Measurements from ENCODE around the gene CUL4A.

CUL4A gene

GRCh38 chr13:113229791-113230190 is 20.4 kb downstream of the CUL4A start:
- Histone ChIP-seq H3K27me3 (ENCODE audit: control insufficient read depth in 3 of 3, insufficient read depth in 3 of 3, low read depth in 1 of 3, low read length in 3 of 3) (no peaks in the 10 kb centered on the region), H4K8ac (ENCODE audit: low read depth, low read length) (no peak overlapping the region), H2AFZ (ENCODE audit: low read length) (no peak overlapping the region), H3K79me1 (ENCODE audit: low read depth, low read length) (peaks cover 2% of the 10 kb centered on the region), H3K4me1 (ENCODE audit: control insufficient read depth in 2 of 2, insufficient read depth in 1 of 2, low read depth in 1 of 2, low read length in 2 of 2) (no peaks in the 10 kb centered on the region), H2BK12ac (ENCODE audit: low read length) (no peak overlapping the region), H2BK5ac (ENCODE audit: low read length) (no peak overlapping the region), H3K9ac (ENCODE audit: low read depth, low read length, poor library complexity) (no peak overlapping the region), H4K91ac (ENCODE audit: low read depth, low read length, poor library complexity) (no peak overlapping the region), H2BK15ac (ENCODE audit: low read length) (no peak overlapping the region), H3K4ac (ENCODE audit: low read length) (no peak overlapping the region), H3K14ac (ENCODE audit: low read length) (no peak overlapping the region), H2AK5ac (ENCODE audit: low read depth, low read length) (no peak overlapping the region), H3K23ac (ENCODE audit: low read depth, low read length, poor library complexity) (no peak overlapping the region), H3K27ac (replicated peaks; ENCODE audit: low read length) (no peak overlapping the region), H3K9me3 (replicated peaks in 1 of 2; ENCODE audit: control insufficient read depth in 2 of 2, insufficient read depth in 1 of 2, low read depth in 1 of 2, low read length in 2 of 2) (no peaks in the 10 kb centered on the region), H3K18ac (ENCODE audit: low read length) (no peak overlapping the region), H3K4me3 (ENCODE audit: low read length in 2 of 2) (no peak overlapping the region), H3K4me2 (ENCODE audit: insufficient read depth, low read length, poor library complexity, severe bottlenecking) (no peak overlapping the region), H2BK120ac (ENCODE audit: low read depth, low read length) (no peak overlapping the region), H3K36me3 (replicated peaks in 1 of 2; ENCODE audit: control insufficient read depth in 2 of 2, insufficient read depth in 2 of 2, low read length in 2 of 2) (peaks cover 29 to 91% of the 10 kb centered on the region in 2 donors)
- no peak for DNase-seq (ENCODE audit: low spot score)
- no CpG with 5 or more reads among the region's 20 CpGs for WGBS, 2 donors (ENCODE audit: extremely low coverage in 2 of 2, insufficient read length in 2 of 2, insufficient replicate concordance in 1 of 2)

- Histone ChIP-seq H2BK5ac (ENCODE audit: low read length) (no peak overlapping the region), H3K27ac (replicated peaks; ENCODE audit: low read length) (no peak overlapping the region), H3K23ac (ENCODE audit: low read depth, low read length, poor library complexity) (no peak overlapping the region), H3K9ac (ENCODE audit: low read depth, low read length, poor library complexity) (no peak overlapping the region), H2AFZ (ENCODE audit: low read length) (no peak overlapping the region), H3K36me3 (replicated peaks in 1 of 2; ENCODE audit: control insufficient read depth in 2 of 2, insufficient read depth in 2 of 2, low read length in 2 of 2) (peaks cover 26 to 88% of the 10 kb centered on the region in 2 donors), H3K4me2 (ENCODE audit: insufficient read depth, low read length, poor library complexity, severe bottlenecking) (no peak overlapping the region), H3K4me3 (ENCODE audit: low read length in 2 of 2) (no peak overlapping the region), H3K9me3 (replicated peaks in 1 of 2; ENCODE audit: control insufficient read depth in 2 of 2, insufficient read depth in 1 of 2, low read depth in 1 of 2, low read length in 2 of 2) (no peaks in the 10 kb centered on the region), H2BK12ac (ENCODE audit: low read length) (no peak overlapping the region), H3K27me3 (ENCODE audit: control insufficient read depth in 3 of 3, insufficient read depth in 3 of 3, low read depth in 1 of 3, low read length in 3 of 3) (no peaks in the 10 kb centered on the region), H2AK5ac (ENCODE audit: low read depth, low read length) (no peak overlapping the region), H3K18ac (ENCODE audit: low read length) (no peak overlapping the region), H3K14ac (ENCODE audit: low read length) (no peak overlapping the region), H2BK15ac (ENCODE audit: low read length) (no peak overlapping the region), H3K4ac (ENCODE audit: low read length) (no peak overlapping the region), H4K8ac (ENCODE audit: low read depth, low read length) (no peak overlapping the region), H4K91ac (ENCODE audit: low read depth, low read length, poor library complexity) (no peak overlapping the region), H2BK120ac (ENCODE audit: low read depth, low read length) (no peak overlapping the region), H3K79me1 (ENCODE audit: low read depth, low read length) (peaks cover 2% of the 10 kb centered on the region), H3K4me1 (ENCODE audit: control insufficient read depth in 2 of 2, insufficient read depth in 1 of 2, low read depth in 1 of 2, low read length in 2 of 2) (no peaks in the 10 kb centered on the region)
- DNase-seq (ENCODE audit: low spot score) = no peak
- no CpG with 5 or more reads among the region's 14 CpGs for WGBS, 2 donors (ENCODE audit: extremely low coverage in 2 of 2, insufficient read length in 2 of 2, insufficient replicate concordance in 1 of 2)
Measured at GRCh38 chr13:113231306-113232207, 22.1 kb downstream of the CUL4A start.

DNA sequence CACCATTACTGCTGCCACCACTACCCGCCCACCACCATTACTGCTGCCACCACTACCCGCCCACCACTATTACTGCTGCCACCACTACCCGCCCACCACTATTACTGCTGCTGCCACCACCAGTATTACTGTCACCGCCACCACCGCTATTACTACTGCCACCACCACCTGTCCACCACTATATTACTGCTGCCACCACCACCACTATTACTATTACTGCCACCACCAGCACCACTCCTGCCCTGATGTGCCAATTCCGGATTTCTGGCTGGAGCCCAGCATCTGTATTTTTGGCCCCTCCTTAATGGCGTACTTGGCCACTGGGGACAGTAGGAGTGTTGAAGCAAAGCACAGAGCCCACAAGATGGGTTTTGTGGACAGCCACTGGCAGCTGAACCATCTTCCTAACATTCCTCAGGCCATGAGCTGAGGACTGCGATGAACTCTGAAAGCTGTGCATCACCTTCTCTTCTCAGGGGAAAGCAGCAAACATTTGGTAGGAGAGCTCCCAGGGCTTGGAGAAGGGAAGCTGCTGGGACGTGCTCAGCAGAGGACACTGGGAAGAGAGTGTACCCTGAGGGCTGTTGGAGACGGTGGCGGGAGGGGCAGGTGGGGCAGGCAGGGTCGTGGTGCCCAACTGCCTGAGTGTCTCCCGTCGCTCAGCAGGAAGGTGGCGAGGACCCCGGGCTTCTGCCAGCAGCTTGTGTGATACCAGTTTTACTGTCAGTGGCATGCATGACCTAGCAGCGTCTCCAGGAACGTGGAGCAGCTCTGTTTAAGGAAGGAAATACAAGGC is 23.0 kb downstream of the CUL4A start:
- Histone ChIP-seq H3K4ac (ENCODE audit: low read length) (no peak overlapping the region), H2BK15ac (ENCODE audit: low read length) (no peak overlapping the region), H3K4me3 (ENCODE audit: low read length in 2 of 2) (no peak overlapping the region), H3K23ac (ENCODE audit: low read depth, low read length, poor library complexity) (peak overlapping the region; percentile 62), H3K9ac (ENCODE audit: low read depth, low read length, poor library complexity) (peak overlapping the region; percentile 14), H4K91ac (ENCODE audit: low read depth, low read length, poor library complexity) (no peak overlapping the region), H2BK120ac (ENCODE audit: low read depth, low read length) (no peak overlapping the region), H2AFZ (ENCODE audit: low read length) (no peak overlapping the region), H2BK12ac (ENCODE audit: low read length) (no peak overlapping the region), H2BK5ac (ENCODE audit: low read length) (no peak overlapping the region), H3K27me3 (ENCODE audit: control insufficient read depth in 3 of 3, insufficient read depth in 3 of 3, low read depth in 1 of 3, low read length in 3 of 3) (no peaks in the 10 kb centered on the region), H3K4me2 (ENCODE audit: insufficient read depth, low read length, poor library complexity, severe bottlenecking) (no peak overlapping the region), H3K27ac (replicated peaks; ENCODE audit: low read length) (no peak overlapping the region), H3K9me3 (replicated peaks in 1 of 2; ENCODE audit: control insufficient read depth in 2 of 2, insufficient read depth in 1 of 2, low read depth in 1 of 2, low read length in 2 of 2) (no peaks in the 10 kb centered on the region), H3K18ac (ENCODE audit: low read length) (no peak overlapping the region), H2AK5ac (ENCODE audit: low read depth, low read length) (no peak overlapping the region), H3K79me1 (ENCODE audit: low read depth, low read length) (peaks cover 2% of the 10 kb centered on the region), H4K8ac (ENCODE audit: low read depth, low read length) (no peak overlapping the region), H3K36me3 (replicated peaks in 1 of 2; ENCODE audit: control insufficient read depth in 2 of 2, insufficient read depth in 2 of 2, low read length in 2 of 2) (peaks cover 26 to 88% of the 10 kb centered on the region in 2 donors), H3K4me1 (ENCODE audit: control insufficient read depth in 2 of 2, insufficient read depth in 1 of 2, low read depth in 1 of 2, low read length in 2 of 2) (no peaks in the 10 kb centered on the region), H3K14ac (ENCODE audit: low read length) (no peak overlapping the region)
- DNase-seq (ENCODE audit: low spot score) = no peak
- no CpG with 5 or more reads among the region's 18 CpGs for WGBS, 2 donors (ENCODE audit: extremely low coverage in 2 of 2, insufficient read length in 2 of 2, insufficient replicate concordance in 1 of 2)

DNA sequence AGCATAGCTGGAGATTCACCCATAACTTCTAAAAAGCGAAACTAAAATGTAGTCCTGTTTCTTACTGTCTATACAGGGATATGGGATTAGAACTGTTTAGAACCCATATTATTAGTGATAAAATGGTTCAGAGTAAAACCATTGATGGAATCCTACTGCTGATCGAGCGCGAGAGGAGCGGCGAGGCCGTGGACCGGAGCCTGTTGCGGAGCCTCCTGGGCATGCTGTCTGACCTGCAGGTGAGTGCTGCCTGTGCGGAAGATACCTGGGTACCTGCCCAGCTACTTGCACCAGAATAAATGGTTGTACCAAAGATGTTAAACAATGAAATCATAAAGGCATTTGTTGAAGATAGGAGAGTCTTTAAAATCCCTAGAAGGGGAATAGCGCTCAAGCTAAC is 23.7 kb downstream of the CUL4A start:
- H2AFZ ChIP-seq (ENCODE audit: low read length) = no peak overlapping the region
- no peak overlapping the region for H2BK120ac ChIP-seq (ENCODE audit: low read depth, low read length)
- no peaks in the 10 kb centered on the region for H3K27me3 ChIP-seq (ENCODE audit: control insufficient read depth in 3 of 3, insufficient read depth in 3 of 3, low read depth in 1 of 3, low read length in 3 of 3)
- H3K4ac ChIP-seq (ENCODE audit: low read length) = no peak overlapping the region
- no peak overlapping the region for H2BK12ac ChIP-seq (ENCODE audit: low read length)
- no peak overlapping the region for H2BK5ac ChIP-seq (ENCODE audit: low read length)
- no peaks in the 10 kb centered on the region for H3K9me3 ChIP-seq (replicated peaks in 1 of 2; ENCODE audit: control insufficient read depth in 2 of 2, insufficient read depth in 1 of 2, low read depth in 1 of 2, low read length in 2 of 2)
- H4K91ac ChIP-seq (ENCODE audit: low read depth, low read length, poor library complexity) = no peak overlapping the region
- no peak overlapping the region for H3K4me2 ChIP-seq (ENCODE audit: insufficient read depth, low read length, poor library complexity, severe bottlenecking)
- DNase-seq (ENCODE audit: low spot score) = no peak
- H3K27ac ChIP-seq (replicated peaks; ENCODE audit: low read length) = no peak overlapping the region
- H3K4me1 ChIP-seq (ENCODE audit: control insufficient read depth in 2 of 2, insufficient read depth in 1 of 2, low read depth in 1 of 2, low read length in 2 of 2) = no peaks in the 10 kb centered on the region
- H3K79me1 ChIP-seq (ENCODE audit: low read depth, low read length) = peaks cover 2% of the 10 kb centered on the region
- H3K18ac ChIP-seq (ENCODE audit: low read length) = no peak overlapping the region
- no peak overlapping the region for H2BK15ac ChIP-seq (ENCODE audit: low read length)
- H3K23ac ChIP-seq (ENCODE audit: low read depth, low read length, poor library complexity) = no peak overlapping the region
- no peak overlapping the region for H3K9ac ChIP-seq (ENCODE audit: low read depth, low read length, poor library complexity)
- no CpG with 5 or more reads among the region's 11 CpGs for WGBS, 2 donors (ENCODE audit: extremely low coverage in 2 of 2, insufficient read length in 2 of 2, insufficient replicate concordance in 1 of 2)
- H3K4me3 ChIP-seq (ENCODE audit: low read length in 2 of 2) = no peak overlapping the region
- no peak overlapping the region for H2AK5ac ChIP-seq (ENCODE audit: low read depth, low read length)
- H4K8ac ChIP-seq (ENCODE audit: low read depth, low read length) = no peak overlapping the region
- no peak overlapping the region for H3K14ac ChIP-seq (ENCODE audit: low read length)
- H3K36me3 ChIP-seq (replicated peaks in 1 of 2; ENCODE audit: control insufficient read depth in 2 of 2, insufficient read depth in 2 of 2, low read length in 2 of 2) = peaks cover 23 to 90% of the 10 kb centered on the region in 2 donors
